HT-29 (cell line): Measurements from ENCODE around the gene PGBD2. TPM values are rescaled to one million over a fixed set of nuclear protein-coding genes. Genes with fewer than 3 reads are reported as not detected.
"Not testable (repeated sequence)": the region's sequence is repeated elsewhere in the genome, so short reads cannot be mapped to it uniquely, and the experiment has no call there.

ENCODE experiments used
- DNase-seq: peaks from one replicate; pipeline ENCODE4 v3.0.0-alpha.2; 2015; ENCODE audit warnings: low spot score
- total RNA-seq: library from RNA; depleted of rRNA; stranded (reverse); fragments of >200 nt; shearing (Covaris generic); gene quantifications from 2 replicates; pipeline ENCODE4 v1.2.3, GENCODE V29; 2014; rRNA removed

The PGBD2 gene
- total RNA-seq = 8.1 and 10.2 TPM in 2 replicates

DNA sequence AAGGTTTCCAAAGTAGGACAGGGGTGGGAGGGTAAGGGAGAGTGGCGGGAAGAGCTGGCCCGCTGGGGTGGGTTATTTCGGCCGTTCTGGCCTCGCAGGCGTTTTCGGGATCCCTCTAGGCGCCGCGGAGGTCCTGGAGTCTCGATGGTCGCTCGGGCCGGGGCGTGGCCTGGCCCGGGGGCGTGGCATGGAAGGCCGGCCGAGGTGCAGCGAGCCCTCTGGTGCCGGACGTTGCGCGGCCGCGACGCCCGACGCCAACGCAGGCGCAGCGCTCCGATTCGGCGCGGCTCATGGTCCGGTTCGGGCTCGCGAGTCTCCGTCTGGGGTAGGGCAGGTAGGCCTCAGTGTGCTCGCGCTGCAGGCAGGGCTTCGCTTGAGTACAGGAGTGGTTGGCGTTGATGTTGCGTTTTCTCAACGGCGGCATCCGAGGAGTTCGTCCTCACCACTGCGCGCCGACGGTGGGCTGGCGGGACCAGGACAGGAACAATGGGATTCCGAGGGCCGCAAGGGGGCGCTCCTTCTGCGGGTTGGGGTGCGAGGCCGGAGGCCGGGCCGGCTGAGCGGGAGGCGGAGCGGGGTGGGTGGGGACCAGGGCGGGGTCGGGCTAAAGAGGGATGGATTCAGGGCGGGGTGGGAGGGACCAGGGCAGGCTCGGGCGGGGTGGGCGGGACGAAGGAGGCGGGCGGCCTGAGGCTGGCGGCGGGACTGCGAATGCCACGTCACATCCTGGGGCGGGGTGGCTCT, at the start of gene PGBD2:
PGBD2 (plus strand) TSS at position 227 of the 744 bp plus-strand sequence. CDS start 7,628 bp downstream, outside the sequence.
- peak; percentile 93 for DNase-seq

- no peak for DNase-seq
Measured at GRCh38 chr1:248857201-248857600, 48.8 kb upstream of the PGBD2 start.

DNA sequence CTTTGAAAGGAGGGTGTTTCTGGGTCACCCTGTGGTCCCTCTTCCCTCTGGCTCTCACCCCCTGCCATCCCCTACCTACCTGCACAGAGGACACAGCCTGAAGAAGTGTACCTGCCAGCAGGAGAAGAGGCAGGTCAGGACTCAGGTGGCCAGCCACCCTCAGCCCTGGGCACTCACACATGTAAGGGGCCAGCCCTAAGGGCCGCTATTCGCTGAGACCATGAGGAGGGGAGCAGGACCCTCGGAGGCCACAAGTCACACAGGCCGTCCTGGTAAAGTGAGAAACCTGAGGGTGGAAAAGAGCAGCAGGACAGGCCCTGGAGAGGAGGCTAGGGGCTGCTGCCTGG, 48.3 kb upstream of the PGBD2 start:
- no peak for DNase-seq

GRCh38 chr1:248858096-248858890, 47.7 kb upstream of the PGBD2 start:
- peak; percentile 85 for DNase-seq

DNA sequence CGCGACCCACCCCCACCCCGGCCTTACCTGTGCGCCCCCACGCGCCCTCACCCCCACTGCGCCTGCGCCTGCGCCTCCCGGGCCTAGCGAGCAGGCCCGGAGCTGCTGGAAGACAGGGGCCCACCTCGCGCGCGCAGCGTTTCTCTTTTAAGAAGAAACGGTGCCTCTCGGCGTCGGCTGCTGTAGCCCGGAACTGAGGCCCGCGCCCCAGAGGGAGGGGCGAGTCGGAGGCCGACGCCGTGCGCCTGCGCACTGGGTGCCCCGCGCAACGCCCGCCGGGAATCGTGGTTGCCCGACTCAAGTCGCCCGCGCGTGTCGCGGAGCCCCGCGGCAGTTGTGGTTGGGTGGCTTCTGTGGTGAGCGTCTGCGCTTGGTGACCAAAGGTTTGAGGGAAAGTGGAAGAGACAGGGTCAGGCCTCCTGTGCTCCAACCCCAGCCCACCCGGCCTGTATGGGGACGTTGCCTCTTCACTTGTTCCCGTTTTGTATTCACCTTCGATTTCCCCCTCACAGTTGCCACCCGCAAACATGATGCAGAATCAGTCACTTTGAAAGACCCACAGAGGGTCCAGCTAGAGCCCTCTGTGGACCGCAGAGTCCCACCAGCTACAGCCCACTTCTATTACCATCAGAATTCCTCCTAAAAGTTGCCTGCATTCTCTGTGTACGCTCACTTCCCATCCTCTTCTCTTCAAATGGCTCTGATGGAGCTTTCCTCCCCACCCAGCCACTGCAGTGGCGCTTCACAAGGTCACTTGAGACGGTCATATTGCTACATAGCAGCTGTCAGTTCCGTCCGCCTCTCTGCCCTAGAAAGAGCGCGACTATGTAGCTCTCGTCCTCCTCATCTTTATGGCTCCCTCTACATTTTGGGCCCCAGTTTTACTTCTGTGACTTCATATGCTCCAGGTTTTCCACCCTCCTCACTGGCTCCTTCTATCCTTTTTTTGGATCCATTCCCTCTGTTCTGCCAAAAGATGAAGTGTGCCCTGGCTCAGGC, 46.8 kb upstream of the PGBD2 start, which contains the start of gene ZNF692:
ZNF692 (minus strand) TSS at position 195 of the 999 bp plus-strand sequence. CDS start 776 bp downstream, outside the sequence.
- DNase-seq = peak; percentile 96

DNA sequence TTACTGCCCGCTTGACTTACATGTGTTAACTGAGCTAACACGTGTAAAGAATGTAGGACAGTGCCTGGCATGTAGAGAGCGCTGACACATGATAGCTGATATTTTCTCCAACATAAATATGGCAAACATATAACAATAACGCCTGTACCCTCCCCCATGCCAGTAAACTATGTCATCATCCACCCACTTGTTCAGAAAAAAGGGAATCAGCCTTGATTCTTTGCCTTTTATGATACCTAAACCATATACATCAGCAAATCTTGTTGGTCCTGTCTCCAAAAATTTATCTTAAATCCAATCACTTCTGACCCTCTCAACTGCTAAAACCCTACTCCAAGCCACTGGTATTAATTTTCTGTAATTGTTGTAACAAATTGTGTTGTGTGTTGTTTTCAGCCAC, 46.0 kb upstream of the PGBD2 start:
- no peak for DNase-seq

- no peak for DNase-seq
Measured at GRCh38 chr1:248861616-248862015, 44.4 kb upstream of the PGBD2 start.

GRCh38 chr1:248862695-248862997, 43.4 kb upstream of the PGBD2 start:
- DNase-seq = no peak

DNA sequence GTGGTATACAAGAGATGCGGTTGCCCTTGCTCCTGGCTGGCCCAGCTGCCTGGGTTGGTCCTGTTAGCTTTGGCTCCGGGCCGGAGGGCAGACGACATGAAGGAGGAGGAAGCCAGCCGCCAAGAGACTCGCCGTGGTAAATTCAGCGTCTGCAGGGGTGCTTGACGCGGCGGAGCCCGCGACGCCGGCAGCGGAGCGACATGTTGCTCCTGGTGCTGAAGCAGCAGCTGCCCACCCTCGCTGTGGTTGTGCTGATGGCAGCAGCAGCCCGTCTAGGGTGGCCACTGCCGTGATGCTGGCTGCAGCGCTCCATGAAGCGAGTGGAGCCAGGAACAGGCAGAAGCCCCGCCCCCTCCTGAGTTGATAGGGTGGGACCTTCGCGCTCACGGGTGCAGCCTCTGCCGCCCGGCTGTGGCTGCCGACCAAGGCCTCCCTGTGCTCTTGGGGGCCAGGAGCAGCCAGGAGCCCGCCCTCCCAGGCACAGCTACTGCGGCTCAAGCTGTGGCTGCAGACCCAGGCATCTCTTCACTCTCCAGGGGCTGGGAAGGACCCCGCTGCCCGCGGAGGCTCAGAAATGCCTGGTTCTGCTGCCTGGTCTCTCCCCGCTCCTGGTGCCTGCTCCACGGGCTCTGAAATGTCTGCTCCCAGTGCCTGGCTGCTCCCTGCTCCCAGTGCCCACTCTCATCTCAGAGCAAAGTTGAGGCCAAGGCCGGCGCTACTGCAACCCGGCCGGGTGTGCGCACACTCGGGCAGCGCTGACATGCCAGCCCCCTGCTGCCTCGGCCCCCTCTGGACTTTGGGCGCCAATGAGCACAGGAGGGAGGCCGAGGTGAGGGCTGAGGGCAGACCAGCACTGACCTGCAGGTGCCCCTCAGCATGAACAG, 42.8 kb upstream of the PGBD2 start:
- peak; percentile 83 for DNase-seq

DNA sequence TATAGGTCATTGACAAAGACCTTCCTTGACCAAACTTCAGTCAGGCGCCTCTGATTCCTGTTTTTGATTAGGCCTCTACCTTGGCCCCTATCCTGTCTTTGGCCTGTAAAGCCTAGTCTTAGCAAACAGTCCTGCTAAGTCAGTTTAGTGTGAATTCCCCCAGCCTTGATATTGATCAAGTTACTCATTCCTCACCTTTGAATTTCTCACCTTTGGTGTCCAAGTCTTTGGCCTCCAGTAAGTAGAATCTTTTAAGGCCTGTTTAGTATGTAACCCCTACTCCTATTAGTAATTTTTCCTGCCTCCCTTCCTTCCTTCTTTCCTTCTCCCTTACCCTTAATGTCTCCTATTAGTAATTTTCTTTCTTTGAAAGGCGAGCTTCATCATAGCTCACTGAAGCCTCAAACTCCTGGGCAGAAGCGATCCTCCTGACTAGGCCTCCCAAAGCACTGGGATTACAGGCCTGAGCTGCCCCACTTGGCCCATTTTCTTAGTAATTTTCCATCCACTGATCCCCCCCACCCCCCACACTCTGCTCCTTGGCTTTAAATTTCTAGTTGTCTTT, 34.1 kb upstream of the PGBD2 start:
- no peak for DNase-seq

GRCh38 chr1:248872752-248873408, 33.2 kb upstream of the PGBD2 start:
- peak; percentile 77 for DNase-seq

GRCh38 chr1:248873409-248873992, 32.5 kb upstream of the PGBD2 start:
- DNase-seq = peak; percentile 99

- peak; percentile 95 for DNase-seq
Measured at GRCh38 chr1:248873993-248874533, 32.0 kb upstream of the PGBD2 start.

DNA sequence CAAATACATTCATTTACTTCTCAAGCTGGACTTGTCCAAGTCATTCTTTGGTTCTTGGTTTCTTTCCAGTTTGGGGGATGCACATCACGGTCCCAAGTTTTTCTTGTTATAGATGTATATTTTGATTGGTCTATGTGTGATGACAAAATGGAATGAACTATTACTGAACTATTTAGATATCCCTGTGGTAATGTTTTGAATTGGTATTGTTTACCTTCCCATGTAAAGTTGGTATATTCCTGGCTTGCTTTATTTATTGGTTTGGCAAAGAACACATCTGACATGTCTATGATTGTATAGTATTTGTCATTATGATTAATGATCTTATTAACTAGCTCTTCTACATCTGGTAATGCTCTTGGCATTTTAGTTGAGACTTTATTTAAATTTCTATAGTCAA, 24.8 kb upstream of the PGBD2 start:
- no peak for DNase-seq

DNA sequence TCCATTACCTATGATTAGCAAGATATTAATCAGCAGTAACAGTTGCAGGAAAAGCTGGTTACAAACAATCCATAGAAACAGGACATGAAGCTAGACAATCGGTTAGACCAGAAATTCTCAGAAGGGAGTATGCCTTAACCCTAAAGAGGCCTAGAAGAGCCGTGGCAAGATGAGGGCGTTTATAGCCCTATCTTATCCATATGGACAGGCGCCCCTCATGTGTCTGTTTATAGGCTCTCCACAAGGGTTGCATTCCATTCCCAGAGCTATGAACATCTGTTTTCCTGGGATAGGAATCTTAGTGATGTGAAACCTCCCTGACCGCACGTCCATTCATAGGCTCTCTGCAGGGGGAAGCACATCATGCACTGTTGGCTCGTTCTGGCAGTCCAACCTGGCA, 23.6 kb upstream of the PGBD2 start:
- not testable (repeated sequence) for DNase-seq

- no peak for DNase-seq
Measured at GRCh38 chr1:248884632-248885295, 21.3 kb upstream of the PGBD2 start.

- DNase-seq = no peak
Measured at GRCh38 chr1:248885646-248886045, 20.4 kb upstream of the PGBD2 start.

DNA sequence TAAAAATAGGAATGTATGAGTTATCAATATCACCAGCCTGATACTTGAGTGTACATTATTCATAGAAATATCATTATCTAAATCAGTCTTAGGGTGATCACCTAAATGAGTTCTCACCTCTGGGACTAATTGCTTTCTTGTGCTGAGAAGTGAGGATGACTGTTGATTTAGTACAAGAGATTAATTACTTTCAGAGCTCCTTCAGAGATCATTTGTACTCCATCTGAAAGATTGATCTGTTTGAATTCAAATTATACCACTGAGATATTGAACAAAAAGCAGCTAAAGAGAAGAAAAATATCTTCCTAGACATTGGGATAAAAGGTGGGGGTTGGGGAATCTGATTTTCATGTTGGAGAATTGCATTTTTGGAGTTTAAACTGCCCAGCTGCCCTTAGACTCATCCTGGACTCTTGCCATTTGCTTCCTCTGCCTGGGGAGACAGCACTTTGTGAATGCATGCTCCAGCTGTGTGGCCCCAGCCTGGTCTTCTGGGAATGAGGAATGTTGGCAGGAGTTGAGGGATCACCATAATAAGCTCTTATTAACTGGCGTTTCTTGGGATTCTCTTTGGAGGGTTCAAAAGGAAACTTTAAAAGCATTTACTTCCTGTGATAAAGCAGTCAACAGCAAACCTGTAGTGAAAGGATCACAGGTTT, 19.7 kb upstream of the PGBD2 start:
- DNase-seq = no peak
